DOHH2 (cell line): ENCODE results near the gene TSG101.

Experiments
- H3F3A ChIP-seq: fragments of 200-600 bp; sonication (generic), shearing (Covaris generic); 2 replicates; pipeline ENCODE4 v1.6.0; 2016; ENCODE audit warnings: antibody characterized with exemption, mild to moderate bottlenecking; ENCODE audit not compliant: control insufficient read depth, insufficient read depth
- H3K27ac ChIP-seq: fragments of 200-600 bp; sonication (generic); 2 replicates; pipeline ENCODE4 v1.5.1; 2014; ENCODE audit warnings: low read depth, mild to moderate bottlenecking, low read length, moderate library complexity
- H3K27me3 ChIP-seq: fragments of 200-600 bp; sonication (generic); 2 replicates; pipeline ENCODE4 v1.6.1; 2014; ENCODE audit warnings: mild to moderate bottlenecking, low read length, mixed read lengths; ENCODE audit not compliant: control insufficient read depth
- H3K36me3 ChIP-seq: fragments of 200-600 bp; sonication (generic); 2 replicates; pipeline ENCODE4 v1.6.1; 2014; ENCODE audit warnings: mild to moderate bottlenecking, low read length, moderate library complexity, mixed read lengths; ENCODE audit not compliant: control insufficient read depth
- H3K4me1 ChIP-seq: fragments of 200-600 bp; sonication (generic); 2 replicates; pipeline ENCODE4 v1.6.1; 2014; ENCODE audit warnings: mild to moderate bottlenecking, low read length, mixed read lengths; ENCODE audit not compliant: control insufficient read depth
- H3K4me2 ChIP-seq: fragments of 200-600 bp; sonication (generic); 2 replicates; pipeline ENCODE4 v1.6.0; 2014; ENCODE audit warnings: mild to moderate bottlenecking, low read length, moderate library complexity
- H3K4me3 ChIP-seq: fragments of 200-600 bp; sonication (generic); 2 replicates; pipeline ENCODE4 v1.5.1; 2014; ENCODE audit warnings: mild to moderate bottlenecking, low read length, mixed read lengths
- H3K79me2 ChIP-seq: fragments of 200-600 bp; sonication (generic); 2 replicates; pipeline ENCODE4 v1.6.1; 2014; ENCODE audit warnings: mild to moderate bottlenecking, low read length, mixed read lengths; ENCODE audit not compliant: control insufficient read depth
- H3K9me2 ChIP-seq: fragments of 200-600 bp; sonication (generic); replicated peaks from 2 replicates; pipeline ENCODE4 v1.6.1; 2014; ENCODE audit warnings: mild to moderate bottlenecking, low read length, mixed read lengths; ENCODE audit not compliant: control insufficient read depth
- H3K9me3 ChIP-seq: fragments of 200-600 bp; sonication (generic); 2 replicates; pipeline ENCODE4 v1.6.1; 2014; ENCODE audit warnings: antibody characterized with exemption, low read length, mixed read lengths; ENCODE audit not compliant: control insufficient read depth, insufficient read depth
- H4K20me1 ChIP-seq: fragments of 200-600 bp; sonication (generic); 2 replicates; pipeline ENCODE4 v1.6.0; 2014; ENCODE audit warnings: low read depth, mild to moderate bottlenecking, antibody characterized with exemption, low read length, moderate library complexity; ENCODE audit not compliant: control insufficient read depth, insufficient read depth
- CTCF ChIP-seq: fragments of 200-600 bp; sonication (generic); IDR thresholded peaks from one replicate; pipeline ENCODE4 v1.5.1; 2014; ENCODE audit warnings: antibody characterized with exemption, mild to moderate bottlenecking, low read depth, low read length; ENCODE audit not compliant: poor library complexity, severe bottlenecking
- EZH2phosphoT487 ChIP-seq: fragments of 200-600 bp; sonication (generic); IDR thresholded peaks from 2 replicates; pipeline ENCODE4 v1.6.1; 2017; ENCODE audit warnings: borderline replicate concordance, mild to moderate bottlenecking, antibody characterized with exemption, low read length, moderate library complexity, mixed read lengths

The TSG101 gene

GRCh38 chr11:18492888-18493287 is 33.9 kb downstream of the TSG101 start:
- TF ChIP-seq CTCF (no peak), EZH2phosphoT487 (no peak)
- Histone ChIP-seq H3K4me2 (no peak overlapping the region), H3K9me3 (no peaks in the 10 kb centered on the region), H3K4me3 (no peak overlapping the region), H3K27ac (no peak overlapping the region), H3K36me3 (peaks cover 53% of the 10 kb centered on the region), H4K20me1 (no peaks in the 10 kb centered on the region), H3K79me2 (no peaks in the 10 kb centered on the region), H3K4me1 (no peaks in the 10 kb centered on the region), H3K27me3 (no peaks in the 10 kb centered on the region), H3K9me2 (no peaks in the 10 kb centered on the region), H3F3A (no peaks in the 10 kb centered on the region)

- Histone ChIP-seq H4K20me1 (no peaks in the 10 kb centered on the region), H3K27ac (no peak overlapping the region), H3K9me2 (no peaks in the 10 kb centered on the region), H3K4me2 (no peak overlapping the region), H3F3A (no peaks in the 10 kb centered on the region), H3K4me1 (no peaks in the 10 kb centered on the region), H3K27me3 (no peaks in the 10 kb centered on the region), H3K9me3 (no peaks in the 10 kb centered on the region), H3K4me3 (no peak overlapping the region), H3K36me3 (peaks cover 52% of the 10 kb centered on the region), H3K79me2 (no peaks in the 10 kb centered on the region)
- TF ChIP-seq CTCF (no peak), EZH2phosphoT487 (no peak)
Observed at GRCh38 chr11:18491924-18492323, 34.8 kb downstream of the TSG101 start.

DNA sequence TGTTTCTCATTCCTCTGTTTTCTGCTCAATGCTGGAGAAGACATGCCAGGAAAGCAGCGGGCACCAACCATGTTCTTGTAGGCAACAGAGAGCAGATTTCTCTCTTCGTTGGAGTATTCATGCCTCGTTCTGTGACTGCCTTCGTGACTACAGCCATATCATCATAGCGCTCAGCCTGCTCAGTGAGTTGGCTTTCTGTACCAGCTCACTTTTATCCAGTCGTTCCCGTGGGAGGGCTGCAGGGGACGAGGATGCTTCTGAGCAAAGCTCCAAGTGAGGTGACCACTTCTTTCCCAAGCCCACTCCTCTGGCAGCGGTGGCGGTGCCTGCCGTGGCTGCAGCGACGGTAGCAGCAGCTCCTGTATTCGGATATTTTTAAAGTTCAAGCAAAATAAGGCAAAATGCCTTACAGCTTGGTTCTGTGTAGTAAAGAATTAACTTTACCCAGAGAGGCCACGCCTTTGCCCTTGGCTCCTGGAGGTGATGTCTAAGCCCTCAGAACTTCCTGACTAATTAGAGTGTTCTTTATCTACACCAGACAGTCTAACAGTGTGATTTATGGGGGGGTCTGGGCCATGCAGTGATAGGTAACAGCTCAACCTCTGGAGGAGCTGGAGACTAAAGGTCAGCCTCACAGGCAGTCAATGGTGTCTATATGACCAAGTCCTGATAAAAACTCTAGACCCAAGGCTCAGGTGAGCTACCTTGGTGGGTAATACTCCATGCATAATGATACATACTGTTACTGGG is 35.8 kb downstream of the TSG101 start:
- Histone ChIP-seq H3K4me2 (no peak overlapping the region), H3K4me1 (no peaks in the 10 kb centered on the region), H3F3A (no peaks in the 10 kb centered on the region), H3K9me2 (no peaks in the 10 kb centered on the region), H3K27me3 (no peaks in the 10 kb centered on the region), H4K20me1 (no peaks in the 10 kb centered on the region), H3K27ac (no peak overlapping the region), H3K9me3 (no peaks in the 10 kb centered on the region), H3K4me3 (no peak overlapping the region), H3K79me2 (no peaks in the 10 kb centered on the region), H3K36me3 (peaks cover 55% of the 10 kb centered on the region)
- TF ChIP-seq EZH2phosphoT487 (no peak), CTCF (no peak)
